ENCODE results near the gene SRRM5.

GRCh38 chr19:43641333-43641732 lies 29.4 kb downstream of the SRRM5 start:
- TF ChIP-seq POLR2AphosphoS5 (IDR thresholded peaks at IDR 0.05; ENCODE audit: low read depth) (no peak), CTCF (conservative IDR thresholded peaks at IDR 0.05; ENCODE audit: low read depth in 2 of 2) (no peak)
- TF ChIP-seq, protein P1, sequence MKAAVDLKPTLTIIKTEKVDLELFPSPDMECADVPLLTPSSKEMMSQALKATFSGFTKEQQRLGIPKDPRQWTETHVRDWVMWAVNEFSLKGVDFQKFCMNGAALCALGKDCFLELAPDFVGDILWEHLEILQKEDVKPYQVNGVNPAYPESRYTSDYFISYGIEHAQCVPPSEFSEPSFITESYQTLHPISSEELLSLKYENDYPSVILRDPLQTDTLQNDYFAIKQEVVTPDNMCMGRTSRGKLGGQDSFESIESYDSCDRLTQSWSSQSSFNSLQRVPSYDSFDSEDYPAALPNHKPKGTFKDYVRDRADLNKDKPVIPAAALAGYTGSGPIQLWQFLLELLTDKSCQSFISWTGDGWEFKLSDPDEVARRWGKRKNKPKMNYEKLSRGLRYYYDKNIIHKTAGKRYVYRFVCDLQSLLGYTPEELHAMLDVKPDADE (IDR thresholded peaks at IDR 0.05) = peak; percentile 49; the same call in 1 of the 2 replicates
